CD4-positive, alpha-beta T cell treated with Interleukin-15 for 4 hours (primary cell): Measurements from ENCODE around the gene S100A16.

Experiments
- DNase-seq: peaks from one replicate; pipeline ENCODE4 v3.0.0-alpha.2; 2020; ENCODE audit warnings: low spot score

Gene S100A16

DNA sequence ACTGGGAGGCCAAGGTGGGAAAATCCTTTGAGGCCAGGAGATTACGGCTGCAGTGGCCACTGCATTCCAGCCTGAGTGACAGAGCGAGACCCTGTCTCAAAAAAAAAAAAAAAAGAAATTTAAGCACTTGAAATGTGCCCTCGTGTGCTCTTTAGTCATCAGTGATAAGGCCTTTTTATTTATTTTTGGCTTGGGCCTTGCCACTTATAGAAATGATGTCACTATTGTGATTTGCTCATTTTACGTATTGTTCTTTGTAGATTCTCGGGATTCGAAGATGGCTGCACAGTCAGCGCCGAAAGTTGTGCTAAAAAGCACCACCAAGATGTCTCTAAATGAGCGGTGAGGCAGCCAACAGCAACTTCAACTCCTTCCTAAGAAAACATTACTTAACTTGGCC lies 23.4 kb upstream of the S100A16 start:
- no peak for DNase-seq

- DNase-seq = no peak
Measured at GRCh38 chr1:153635872-153636271, 22.9 kb upstream of the S100A16 start.

- DNase-seq = peak; percentile 95
Measured at GRCh38 chr1:153633754-153634665, 21.1 kb upstream of the S100A16 start, which contains the start of gene CHTOP. Gene CHTOP, plus strand, starts transcription at chr1:153634066. Its CDS starts 2,523 bp downstream, at chr1:153636589.

- DNase-seq = no peak
Measured at GRCh38 chr1:153633161-153633753, 20.3 kb upstream of the S100A16 start.

DNA sequence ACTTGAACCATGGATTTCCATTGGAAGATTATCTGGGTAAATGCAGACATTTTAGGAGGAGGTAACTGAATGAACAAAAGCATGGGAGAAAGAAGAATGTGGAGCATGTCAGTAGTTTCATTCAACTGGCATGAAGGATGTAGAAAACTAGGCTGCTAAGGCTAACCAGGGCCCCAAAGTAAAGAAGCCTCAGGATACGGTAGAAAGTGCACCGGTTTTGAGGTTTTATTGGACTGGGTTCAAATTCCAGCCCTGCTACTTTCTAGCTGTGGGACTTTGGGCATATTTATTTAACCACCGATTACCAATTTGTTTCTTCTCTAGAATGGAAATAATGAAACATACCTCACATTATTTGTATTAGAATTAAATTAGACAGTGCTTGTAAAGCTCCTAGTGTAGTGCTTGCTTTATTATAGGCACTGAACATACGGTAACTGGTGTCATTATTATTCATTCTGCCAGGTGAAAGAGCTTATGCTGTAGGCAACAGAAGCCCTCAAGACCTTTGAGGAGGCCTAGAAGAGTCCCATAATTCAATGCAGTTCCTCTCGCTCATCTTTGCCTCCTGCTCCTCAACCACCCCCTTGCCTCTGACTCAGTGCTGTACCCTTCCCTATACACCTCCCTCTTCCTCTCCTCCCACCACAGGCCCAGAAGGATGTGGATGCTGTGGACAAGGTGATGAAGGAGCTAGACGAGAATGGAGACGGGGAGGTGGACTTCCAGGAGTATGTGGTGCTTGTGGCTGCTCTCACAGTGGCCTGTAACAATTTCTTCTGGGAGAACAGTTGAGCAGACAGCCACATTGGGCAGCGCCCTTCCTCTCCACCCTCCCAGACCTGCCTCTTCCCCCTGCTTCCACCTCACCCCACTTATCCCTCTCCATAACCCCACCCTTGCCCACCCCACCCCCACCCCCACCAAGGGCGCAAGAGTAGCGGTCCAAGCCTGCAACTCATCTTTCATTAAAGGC lies 18.4 kb upstream of the S100A16 start:
- no peak for DNase-seq

DNA sequence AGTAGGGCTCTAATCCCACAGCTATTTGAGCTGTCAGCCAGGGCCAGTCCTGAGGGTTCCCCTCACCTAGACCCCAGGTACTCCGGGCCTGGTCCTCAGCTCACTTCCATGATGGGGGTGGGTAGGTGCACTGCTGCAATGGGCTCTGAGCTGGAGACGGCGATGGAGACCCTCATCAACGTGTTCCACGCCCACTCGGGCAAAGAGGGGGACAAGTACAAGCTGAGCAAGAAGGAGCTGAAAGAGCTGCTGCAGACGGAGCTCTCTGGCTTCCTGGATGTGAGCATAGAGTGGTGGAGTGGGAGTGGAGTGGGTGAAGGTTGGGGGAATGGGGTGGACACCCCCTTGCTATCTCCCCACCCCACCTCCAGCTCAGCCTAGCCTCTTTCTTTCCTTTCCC lies 17.4 kb upstream of the S100A16 start:
- DNase-seq = no peak

DNA sequence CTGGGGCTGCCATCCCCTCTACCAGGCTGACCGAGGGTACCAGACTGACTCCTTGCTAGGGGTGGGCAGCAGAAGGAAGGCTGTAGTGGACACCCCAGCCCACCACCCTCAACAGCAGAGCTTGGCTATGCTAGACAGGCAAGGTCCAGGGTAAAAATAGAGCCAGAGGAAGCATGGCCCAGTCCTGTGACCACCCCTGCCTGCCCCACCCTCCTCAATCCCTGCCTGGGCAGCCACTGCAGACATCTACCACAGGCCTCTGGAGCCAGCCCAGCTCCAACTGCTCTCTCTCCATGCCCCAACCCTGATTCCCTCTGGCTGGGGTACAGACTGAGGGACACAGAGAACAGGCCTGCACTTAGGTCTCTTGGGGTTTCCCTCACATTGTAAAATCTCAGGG lies 17.0 kb upstream of the S100A16 start:
- no peak for DNase-seq

DNA sequence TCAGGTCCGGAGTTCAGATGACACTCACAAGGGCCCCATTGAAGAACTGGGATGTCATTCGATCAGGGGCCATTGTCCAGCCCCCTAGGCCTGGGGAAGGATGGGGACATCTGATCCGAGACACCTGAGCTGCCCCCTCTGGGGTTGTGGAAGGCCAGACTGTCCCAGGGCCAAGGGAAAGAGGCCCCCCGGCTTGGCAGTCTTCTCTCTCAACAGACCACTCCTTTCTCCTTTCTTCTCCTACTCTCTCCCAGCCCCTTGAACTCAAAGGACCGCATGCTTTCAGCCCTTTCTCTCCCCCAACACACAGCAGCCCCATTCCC lies 16.4 kb upstream of the S100A16 start:
- DNase-seq = no peak

DNA sequence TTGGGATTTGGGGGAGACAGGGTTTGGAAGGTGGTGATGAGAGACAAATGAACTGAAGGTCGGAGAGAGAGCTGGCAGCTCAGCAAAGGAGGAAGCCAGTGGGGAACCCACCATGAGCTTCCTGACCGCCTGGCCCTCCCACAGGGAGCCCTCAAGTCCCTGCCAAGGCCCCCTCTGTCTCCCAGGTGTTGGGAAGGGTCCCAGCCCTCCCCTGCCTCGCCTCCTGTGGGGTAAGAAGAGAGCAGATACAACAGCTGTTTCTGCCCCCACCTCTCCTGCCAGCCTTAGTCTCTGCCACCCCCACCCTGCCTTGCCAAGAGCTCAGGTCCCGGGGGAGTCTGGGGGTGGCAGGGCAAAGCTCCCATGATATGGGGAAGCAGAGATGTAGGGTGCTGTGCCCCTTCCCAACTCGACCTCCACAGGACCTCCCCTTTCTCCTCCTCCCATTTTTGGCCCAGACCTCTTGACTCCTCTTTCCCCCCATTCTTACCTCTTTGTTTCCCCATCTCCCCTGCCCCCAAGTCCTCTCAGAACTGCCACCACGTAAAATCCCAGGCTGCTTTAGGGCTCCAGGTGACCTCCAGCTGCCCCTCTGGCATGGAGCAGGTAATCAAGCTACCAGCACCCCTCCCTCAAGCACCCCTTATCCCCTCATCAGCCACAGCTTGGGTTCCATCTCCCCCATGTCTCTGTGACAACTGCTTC lies 15.9 kb upstream of the S100A16 start:
- no peak for DNase-seq

GRCh38 chr1:153627715-153628626 lies 15.0 kb upstream of the S100A16 start, which contains the start of gene S100A1:
Gene S100A1, plus strand, starts transcription at chr1:153628434. Its CDS starts 2,088 bp downstream, at chr1:153630522.
- DNase-seq = no peak

- DNase-seq = no peak
Measured at GRCh38 chr1:153626904-153627714, 14.2 kb upstream of the S100A16 start, which contains the start of gene S100A13. Gene S100A13, minus strand, starts transcription at chr1:153627505. Its CDS starts 1,033 bp downstream, at chr1:153626472.

DNA sequence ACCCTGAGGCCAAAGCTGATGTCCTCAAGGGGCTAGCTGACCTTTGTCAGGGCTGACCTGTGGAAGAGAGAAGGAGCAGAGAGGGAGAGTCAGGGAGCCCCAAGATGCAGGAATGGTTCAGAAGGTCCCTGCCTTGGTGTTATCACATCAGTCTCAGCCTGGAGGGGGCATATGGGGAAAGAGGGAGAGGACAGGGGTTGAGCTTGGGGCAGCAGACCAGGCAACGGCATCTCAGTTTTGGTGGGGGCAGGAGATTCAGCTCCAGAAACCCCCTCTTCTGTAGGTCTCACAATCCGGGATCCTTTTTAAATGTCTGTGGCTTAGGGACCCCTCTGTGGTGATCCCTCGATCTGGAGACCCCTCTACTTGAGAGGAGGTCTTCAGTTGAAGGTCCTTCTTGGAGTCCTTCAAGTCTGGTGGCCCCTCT lies 13.6 kb upstream of the S100A16 start:
- no peak for DNase-seq

- no peak for DNase-seq
Measured at GRCh38 chr1:153624965-153625611, 12.2 kb upstream of the S100A16 start.

DNA sequence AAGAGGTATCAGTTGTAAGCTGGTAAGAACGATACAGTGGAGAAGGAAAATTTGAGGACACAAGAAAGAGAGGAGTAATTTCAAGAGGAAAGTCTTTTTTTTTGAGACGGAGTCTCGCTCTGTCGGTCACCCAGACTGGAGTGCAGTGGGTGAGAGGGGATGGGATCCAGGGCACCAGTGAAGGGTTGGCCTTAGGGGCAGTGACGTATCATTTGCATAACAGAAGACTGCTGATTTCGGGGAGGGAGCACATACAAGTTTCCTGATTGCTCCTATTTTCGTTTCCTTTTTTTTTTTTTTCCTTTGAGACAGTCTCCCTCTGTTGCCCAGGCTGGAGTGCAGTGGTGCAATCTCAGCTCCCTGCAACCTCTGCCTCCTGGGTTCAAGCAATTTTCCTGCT lies 10.2 kb upstream of the S100A16 start:
- DNase-seq = no peak

GRCh38 chr1:153619171-153619570 lies 6.2 kb upstream of the S100A16 start:
- DNase-seq = no peak

DNA sequence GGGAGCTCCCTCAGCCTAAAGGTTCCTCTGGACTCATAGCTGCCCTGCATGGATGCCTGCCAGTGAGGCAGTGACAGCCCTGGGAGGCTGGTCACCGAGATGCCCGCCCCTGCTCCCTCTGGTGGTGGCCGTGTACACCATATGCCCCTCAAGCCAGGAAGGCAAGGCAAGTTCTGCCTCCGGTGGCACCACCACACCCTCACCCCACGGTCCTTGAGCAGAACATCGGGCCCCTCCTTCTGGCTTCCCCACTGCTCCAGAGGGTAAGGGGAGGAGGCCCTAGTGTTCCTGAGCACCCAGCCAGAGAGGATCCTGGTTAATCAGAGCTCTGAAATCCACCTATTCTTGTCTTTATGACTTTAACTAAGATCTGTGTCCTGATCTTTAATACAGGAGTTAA lies 4.7 kb upstream of the S100A16 start:
- DNase-seq = peak; percentile 62

DNA sequence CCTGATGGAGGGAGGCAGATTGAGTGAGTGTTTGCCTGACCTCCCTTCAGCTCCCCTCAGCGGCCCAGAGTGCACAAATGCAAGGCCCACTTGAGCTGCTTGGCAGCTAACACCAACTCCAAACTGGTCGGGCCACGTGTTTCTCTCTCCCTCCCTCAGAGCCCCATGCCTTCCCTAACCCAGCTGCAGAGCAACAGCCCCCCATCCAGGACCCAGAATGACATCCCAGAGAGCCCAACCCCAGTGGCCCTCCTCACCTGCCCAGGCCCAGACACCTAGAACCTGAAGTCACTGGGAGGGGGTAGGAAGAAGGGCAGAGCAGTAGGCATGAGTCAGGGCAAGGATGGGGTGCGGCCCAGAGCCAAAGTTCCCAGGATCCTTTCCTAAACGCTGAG lies 4.0 kb upstream of the S100A16 start:
- no peak for DNase-seq

- no peak for DNase-seq
Measured at GRCh38 chr1:153616144-153616916, 3.4 kb upstream of the S100A16 start, which contains the start of gene S100A14. Gene S100A14, minus strand, starts transcription at chr1:153616325. Its CDS starts 467 bp downstream, at chr1:153615858.
